ENCODE data around the gene TEKT5.
A peak's percentile ranks its signal among the peaks of the same experiment; 100 is the strongest.
"Not testable (repeated sequence)": the region's sequence is repeated elsewhere in the genome, so short reads cannot be mapped to it uniquely, and the experiment has no call there.

The TEKT5 gene

DNA sequence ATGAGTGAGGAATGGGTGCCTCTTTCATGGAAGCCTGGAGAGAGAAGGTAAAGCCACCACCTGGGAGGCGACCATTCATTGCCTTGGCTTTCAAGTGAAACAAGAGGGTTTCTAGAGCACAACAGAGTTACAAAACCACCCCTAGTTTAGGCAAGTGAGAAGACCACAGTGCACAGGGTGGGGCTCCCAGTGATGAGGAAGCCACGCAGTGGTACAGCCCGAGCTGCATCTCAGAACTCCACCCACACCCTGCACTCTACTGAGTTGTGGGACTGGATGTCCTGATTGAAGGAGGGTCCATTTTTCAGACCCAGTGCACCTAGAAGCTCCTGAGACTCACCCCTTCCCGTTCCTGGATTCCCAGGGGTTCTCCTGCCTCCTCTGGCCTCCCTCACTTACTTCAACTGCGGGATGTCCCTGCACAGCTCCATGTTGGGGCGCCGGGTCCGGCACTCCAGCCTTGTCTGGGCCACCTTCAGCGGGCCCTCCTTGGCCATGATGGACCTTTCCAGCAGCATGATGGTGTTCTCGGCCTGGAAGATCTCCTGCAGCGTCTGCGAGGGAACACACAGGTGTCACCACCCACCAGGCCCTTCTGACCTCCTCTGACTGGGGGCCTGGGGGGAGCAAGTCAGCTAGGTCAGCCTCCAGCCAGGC, 59.2 kb downstream of the TEKT5 start:
- no peak for DNase-seq

- DNase-seq: not testable (repeated sequence)
Observed at GRCh38 chr16:10633429-10633828, 61.3 kb downstream of the TEKT5 start.

GRCh38 chr16:10631886-10632285, 62.8 kb downstream of the TEKT5 start:
- no peak for DNase-seq

GRCh38 chr16:10629592-10629963, 65.2 kb downstream of the TEKT5 start:
- DNase-seq: no peak

DNA sequence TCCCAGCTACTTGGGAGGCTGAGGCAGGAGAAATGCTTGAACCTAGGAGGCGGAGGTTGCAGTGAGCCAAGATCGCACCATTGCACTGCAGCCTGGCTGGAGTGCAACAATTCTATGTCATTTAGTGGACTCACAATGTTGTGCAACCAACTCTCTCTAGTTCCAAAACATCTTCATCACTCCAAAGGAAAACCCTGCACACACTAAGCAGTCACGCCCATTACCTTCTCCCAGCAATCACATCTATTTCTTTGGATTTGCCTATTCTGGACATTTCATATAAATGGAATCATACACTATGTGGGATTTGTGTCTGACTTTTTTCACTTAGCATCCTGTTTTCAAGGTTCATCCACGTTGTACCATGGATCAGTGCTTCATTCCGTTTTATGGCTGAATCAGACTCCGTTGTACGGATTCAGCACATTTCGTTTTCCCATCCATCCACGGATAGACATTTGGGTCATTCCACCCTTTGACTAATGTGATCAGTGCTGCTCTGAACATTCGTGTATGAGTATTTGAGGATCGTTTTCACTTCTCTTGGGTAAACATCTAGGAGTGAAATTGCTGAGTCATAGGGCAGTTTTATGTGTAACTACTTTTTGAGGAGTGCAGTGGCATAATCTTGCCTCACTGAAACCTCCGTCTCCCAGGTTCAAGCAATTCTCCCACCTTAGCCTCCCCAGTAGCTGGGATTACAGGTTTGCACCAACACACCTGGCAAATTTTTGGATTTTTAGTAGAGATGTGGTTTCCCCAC, 69.0 kb downstream of the TEKT5 start:
- DNase-seq: no peak

- DNase-seq: no peak
Observed at GRCh38 chr16:10624527-10624926, 70.2 kb downstream of the TEKT5 start.

GRCh38 chr16:10623059-10623458, 71.7 kb downstream of the TEKT5 start:
- no peak for DNase-seq

DNA sequence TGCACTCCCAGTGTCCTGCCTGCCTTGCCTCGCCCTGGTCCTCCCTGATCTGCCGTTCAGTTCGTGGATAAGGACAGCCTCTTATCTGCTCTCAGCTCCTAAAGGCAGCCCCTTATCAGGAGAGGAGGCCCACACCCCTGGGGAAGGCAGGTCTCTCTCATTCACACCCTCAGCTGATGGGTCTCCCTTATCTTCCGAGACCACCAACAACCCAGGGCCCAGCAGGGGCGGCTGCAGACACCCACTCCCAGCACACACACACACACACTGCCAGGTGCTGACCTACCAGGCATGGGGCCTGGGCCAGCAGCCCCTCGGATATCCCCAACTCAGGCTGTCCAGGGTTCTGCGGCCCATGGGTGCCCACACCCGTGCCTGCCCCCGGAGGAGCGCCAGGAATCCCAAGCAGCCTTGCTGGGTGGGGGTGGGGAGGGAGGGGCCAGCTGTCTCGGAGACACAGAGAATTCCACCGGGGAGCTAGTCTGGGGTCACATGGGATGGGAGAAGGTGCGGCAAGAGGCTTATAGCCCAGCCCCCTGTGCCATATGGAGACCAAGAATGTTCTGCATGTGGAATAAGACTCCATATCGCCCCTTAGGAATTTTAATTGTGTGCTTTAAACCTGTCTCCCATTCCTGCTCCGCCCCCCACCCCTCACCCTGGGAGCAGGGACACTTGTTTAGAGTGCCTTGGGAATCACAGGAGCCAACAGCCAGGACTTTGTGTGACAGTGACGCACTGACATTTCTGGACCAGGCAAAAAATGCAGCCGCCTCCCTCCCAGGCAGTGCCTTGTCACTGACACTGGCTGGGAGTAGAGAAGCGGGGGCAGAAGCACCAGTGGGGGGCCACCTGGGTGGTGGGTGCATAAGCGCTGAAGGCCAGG, 72.5 kb downstream of the TEKT5 start:
- DNase-seq: no peak

GRCh38 chr16:10621216-10621949, 73.3 kb downstream of the TEKT5 start:
- not testable (repeated sequence) for DNase-seq

- DNase-seq: no peak
Observed at GRCh38 chr16:10620120-10620519, 74.6 kb downstream of the TEKT5 start.

GRCh38 chr16:10619271-10619849, 75.4 kb downstream of the TEKT5 start:
- peak in 13 of 56 donors; percentile 3 to 24 (median 8) for DNase-seq

DNA sequence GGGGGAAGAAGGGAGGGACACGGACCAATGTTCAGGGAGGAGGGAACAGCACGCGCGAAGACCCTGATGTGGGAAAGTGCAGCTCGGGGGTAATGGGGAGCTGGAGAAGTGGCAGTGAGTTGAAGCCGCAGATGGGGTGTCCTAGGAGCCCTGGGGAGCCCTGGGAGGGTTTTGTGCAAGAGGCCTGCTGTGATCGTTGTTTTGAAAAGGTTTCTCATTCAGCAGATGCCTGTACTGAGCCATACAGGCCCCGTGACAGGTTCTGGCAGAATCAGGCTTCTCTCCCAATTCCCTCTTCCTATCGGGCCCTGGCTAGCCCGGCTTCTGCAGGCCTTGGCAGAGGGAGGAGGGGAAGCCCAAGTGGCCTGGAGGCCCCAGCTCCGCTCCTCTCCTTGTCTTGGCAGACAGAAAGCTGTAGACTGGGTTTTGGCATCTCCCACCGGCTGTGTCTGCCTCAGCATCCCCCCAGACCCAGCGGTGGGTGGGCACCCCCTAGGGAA, 76.0 kb downstream of the TEKT5 start:
- DNase-seq: peak in 7 of 56 donors; percentile 2 to 30 (median 15)

- DNase-seq: peak in 3 of 56 donors; percentile 4 to 26 (median 6)
Observed at GRCh38 chr16:10617662-10618420, 76.9 kb downstream of the TEKT5 start.

DNA sequence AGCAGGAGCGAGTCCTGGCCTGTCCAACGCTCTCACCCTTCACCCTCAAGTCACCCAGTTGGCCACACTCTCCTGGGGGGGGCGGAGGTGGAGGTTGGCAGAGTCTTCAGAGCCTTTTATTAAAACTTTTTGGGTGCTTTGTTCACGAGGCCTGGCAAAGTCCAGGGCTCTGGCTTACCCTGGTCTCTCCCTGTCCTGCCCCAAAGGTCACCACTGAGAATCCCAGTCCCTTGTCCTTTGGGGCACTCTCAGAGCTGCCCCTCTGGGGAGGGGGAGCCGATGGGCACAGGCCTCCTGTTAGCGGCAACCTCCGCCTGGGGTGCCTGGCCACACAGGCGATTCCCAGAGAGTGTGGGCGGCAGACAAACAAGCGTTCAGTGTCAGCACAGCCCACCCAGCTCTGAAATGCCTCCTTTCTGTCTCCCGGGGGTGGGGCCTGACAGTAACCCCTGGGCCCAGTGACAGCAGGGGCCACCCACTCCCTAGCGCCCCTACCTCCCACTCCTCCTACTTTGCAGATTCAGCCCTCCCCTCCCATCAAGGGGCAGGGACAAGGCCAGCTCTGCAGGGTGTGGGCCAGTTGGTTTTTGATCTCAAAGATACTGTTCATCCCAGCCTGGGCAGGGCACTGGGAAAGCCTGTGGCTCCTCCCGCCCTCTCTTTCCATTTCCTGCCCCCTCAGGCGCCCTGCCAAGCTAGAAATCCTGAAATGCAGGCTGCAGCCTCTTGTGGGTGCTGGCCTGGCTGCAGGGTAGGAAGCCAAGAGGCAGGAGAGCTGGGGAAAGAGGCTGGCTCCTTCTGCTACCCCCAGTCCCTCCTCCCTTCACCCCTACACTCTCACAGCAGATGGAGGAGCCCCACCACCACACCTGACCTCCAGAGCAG, 77.7 kb downstream of the TEKT5 start:
- peak in 33 of 56 donors; percentile 3 to 56 (median 27) for DNase-seq

GRCh38 chr16:10616419-10616755, 78.3 kb downstream of the TEKT5 start:
- DNase-seq: no peak

GRCh38 chr16:10614685-10615084, 80.0 kb downstream of the TEKT5 start:
- DNase-seq: no peak

DNA sequence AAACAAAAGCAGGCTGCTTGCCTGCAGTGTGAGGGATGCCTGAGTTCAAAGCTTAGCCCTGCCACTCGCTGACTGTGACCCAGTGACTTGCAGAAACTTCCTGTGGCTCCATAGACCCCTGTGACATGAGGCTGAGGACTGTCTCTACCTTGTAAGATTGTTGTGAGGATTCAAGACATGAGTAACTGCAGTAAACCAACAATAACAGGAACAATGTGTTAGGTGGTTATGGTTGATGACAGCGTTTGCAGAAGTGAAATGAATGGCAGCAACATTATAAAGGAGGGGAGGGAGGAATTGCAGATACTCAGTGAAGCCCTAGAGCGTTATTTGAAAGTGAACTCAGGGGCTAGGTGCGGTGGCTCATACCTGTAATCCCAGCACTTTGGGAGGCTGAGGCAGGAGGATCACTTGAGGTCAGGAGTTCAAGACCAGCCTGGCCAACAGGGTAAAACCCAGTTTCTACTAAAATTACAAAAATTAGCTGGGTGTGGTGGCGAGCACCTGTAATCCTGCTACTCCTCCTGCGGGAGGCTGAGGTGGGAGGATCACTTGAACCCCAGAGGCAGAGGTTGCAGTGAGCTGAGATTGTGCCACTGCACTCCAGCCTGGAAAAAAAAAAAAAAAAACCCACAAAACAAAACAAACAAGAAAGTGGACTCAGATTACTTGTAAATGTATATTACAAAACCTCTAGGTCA, 80.8 kb downstream of the TEKT5 start:
- DNase-seq: no peak

- no peak for DNase-seq
Observed at GRCh38 chr16:10612649-10613179, 82.0 kb downstream of the TEKT5 start.
